H1 (cell line): Measurements from ENCODE around the gene RNF212B. TPM values are rescaled to one million over a fixed set of nuclear protein-coding genes. Genes with fewer than 3 reads are reported as not detected.

ENCODE experiments used
- CTCF ChIA-PET: fragments of 300-600 bp; sonication (Branson Sonifier 250); formaldehyde crosslinking; loops from one replicate; lab custom pipeline; 2021; ENCODE audit not compliant: partially characterized antibody; lab: Charles Lee
- POLR2A ChIA-PET: fragments of 300-600 bp; sonication (Branson Sonifier 250); formaldehyde crosslinking; loops from one replicate; lab custom pipeline; 2021; ENCODE audit warnings: inconsistent platforms; ENCODE audit not compliant: partially characterized antibody; lab: Charles Lee
- DNase-seq, 2 experiments: peaks; one replicate each; pipeline versions ENCODE4 v3.0.0 to v3.0.0-alpha.2; 2010 to 2022; ENCODE audit warnings: low spot score in 2 of 2, low read depth in 1 of 2, mixed read lengths in 1 of 2
- FAIRE-seq: peaks from 2 replicates; lab custom pipeline; 2011; peaks lifted over from hg19 to GRCh38; lab: Jason Lieb, UNC
- H2AFZ ChIP-seq: 2 replicates; pipeline ENCODE4 v1.8.1; 2012; ENCODE audit warnings: low read length, inconsistent platforms
- H2AK5ac ChIP-seq: 2 replicates; pipeline ENCODE4 v1.6.1; 2013; ENCODE audit warnings: low read depth, low read length
- H2BK120ac ChIP-seq: replicated peaks from 2 replicates; pipeline ENCODE3; 2013; ENCODE audit warnings: low read depth, low read length, inconsistent platforms
- H2BK12ac ChIP-seq: 2 replicates; pipeline ENCODE4 v1.6.1; 2013; ENCODE audit warnings: low read depth, low read length
- H2BK15ac ChIP-seq: 2 replicates; pipeline ENCODE4 v1.6.1; 2013; ENCODE audit warnings: low read length
- H2BK20ac ChIP-seq: 2 replicates; pipeline ENCODE4 v1.6.1; 2013; ENCODE audit warnings: low read length
- H2BK5ac ChIP-seq: 2 replicates; pipeline ENCODE4 v1.6.1; 2013; ENCODE audit warnings: low read depth, low read length
- H3K14ac ChIP-seq: 2 replicates; pipeline ENCODE4 v1.6.1; 2013; ENCODE audit warnings: inconsistent platforms; ENCODE audit not compliant: insufficient read length
- H3K18ac ChIP-seq: 2 replicates; pipeline ENCODE4 v1.6.1; 2013; ENCODE audit warnings: low read length; ENCODE audit errors: extremely low read depth
- H3K23ac ChIP-seq: 2 replicates; pipeline ENCODE4 v1.6.1; 2013; ENCODE audit warnings: inconsistent platforms; ENCODE audit not compliant: insufficient read length
- H3K23me2 ChIP-seq: 2 replicates; pipeline ENCODE4 v1.6.1; 2013; ENCODE audit warnings: low read depth, low read length
- H3K27ac ChIP-seq: 2 replicates; pipeline ENCODE4 v1.6.1; 2011; ENCODE audit warnings: low read depth, low read length, inconsistent platforms
- H3K27me3 ChIP-seq, 4 experiments: replicated peaks in 1 of 4; 1 replicate in 1 of 4; 2 replicates in 3 of 4; pipeline versions ENCODE4 v1.6.1 to v1.8.1; 2011 to 2013; ENCODE audit warnings: low read length in 3 of 4, mild to moderate bottlenecking in 3 of 4, inconsistent platforms in 2 of 4, mixed read lengths in 2 of 4, moderate library complexity in 1 of 4; ENCODE audit not compliant: control insufficient read depth in 3 of 4, insufficient read depth in 3 of 4; ENCODE audit errors: extremely low read depth in 1 of 4
- H3K36me3 ChIP-seq, 4 experiments: 2 replicates each; pipeline versions ENCODE4 v1.6.1 to v1.8.1; 2011 to 2013; ENCODE audit warnings: mild to moderate bottlenecking in 4 of 4, low read length in 3 of 4, moderate library complexity in 2 of 4, control low read depth in 1 of 4, inconsistent platforms in 1 of 4; ENCODE audit not compliant: insufficient read depth in 4 of 4, control insufficient read depth in 2 of 4
- H3K4ac ChIP-seq: replicated peaks from 2 replicates; pipeline ENCODE3; 2013; ENCODE audit warnings: low read length, low read depth, mixed read lengths, inconsistent platforms; ENCODE audit not compliant: insufficient read length
- H3K4me1 ChIP-seq, 4 experiments: replicated peaks in 1 of 4; 1 replicate in 1 of 4; 2 replicates in 3 of 4; pipeline versions ENCODE4 v1.6.1 to v1.8.1; 2011 to 2013; ENCODE audit warnings: low read length in 3 of 4, inconsistent platforms in 2 of 4, mixed read lengths in 1 of 4; ENCODE audit not compliant: insufficient read depth in 4 of 4, control insufficient read depth in 3 of 4
- H3K4me2 ChIP-seq, 2 experiments: 2 replicates each; pipeline versions ENCODE4 v1.6.1 to v1.8.1; 2011 to 2013; ENCODE audit warnings: low read depth in 2 of 2, low read length in 2 of 2, control low read depth in 1 of 2, inconsistent platforms in 1 of 2, mild to moderate bottlenecking in 1 of 2; ENCODE audit not compliant: insufficient read depth in 1 of 2
- H3K4me3 ChIP-seq, 4 experiments: fragments of 200-600, 300-600 bp in 1 of 4; sonication (generic), shearing (Covaris generic), sonication (Bioruptor Twin) in 1 of 4; 2 replicates each; pipeline versions ENCODE4 v1.5.1 to v1.8.1; 2011 to 2016; ENCODE audit warnings: low read length in 4 of 4, low read depth in 3 of 4, control low read depth in 2 of 4, inconsistent platforms in 2 of 4, mild to moderate bottlenecking in 2 of 4, mixed read lengths in 1 of 4, moderate library complexity in 1 of 4; ENCODE audit not compliant: insufficient read depth in 2 of 4; ENCODE audit errors: extremely low read depth in 1 of 4
- H3K56ac ChIP-seq: replicated peaks from 2 replicates; pipeline ENCODE3; 2013; ENCODE audit warnings: low read depth, mild to moderate bottlenecking, mixed read lengths, low read length, inconsistent platforms; ENCODE audit not compliant: insufficient read length
- H3K79me1 ChIP-seq: 2 replicates; pipeline ENCODE4 v1.6.1; 2013; ENCODE audit warnings: low read depth, low read length, control low read depth
- H3K79me2 ChIP-seq, 2 experiments: 2 replicates each; pipeline versions ENCODE4 v1.6.1 to v1.8.1; 2012 to 2013; ENCODE audit warnings: low read length in 2 of 2, mild to moderate bottlenecking in 2 of 2, inconsistent platforms in 1 of 2; ENCODE audit not compliant: insufficient read depth in 2 of 2, control insufficient read depth in 1 of 2
- H3K9ac ChIP-seq, 4 experiments: replicated peaks in 1 of 4; 1 replicate in 1 of 4; 2 replicates in 3 of 4; pipeline versions ENCODE4 v1.6.1 to v1.8.1; 2011 to 2013; ENCODE audit warnings: low read depth in 3 of 4, low read length in 3 of 4, control low read depth in 2 of 4, mild to moderate bottlenecking in 2 of 4, moderate library complexity in 2 of 4, inconsistent platforms in 1 of 4; ENCODE audit errors: extremely low read depth in 1 of 4
- H3K9me3 ChIP-seq, 2 experiments: 2 replicates each; pipeline versions ENCODE4 v1.6.1 to v1.8.1; 2012 to 2013; ENCODE audit warnings: mild to moderate bottlenecking in 2 of 2, moderate library complexity in 2 of 2, control low read depth in 1 of 2, inconsistent platforms in 1 of 2, low read depth in 1 of 2, low read length in 1 of 2, mixed read lengths in 1 of 2; ENCODE audit not compliant: insufficient read depth in 2 of 2
- H4K20me1 ChIP-seq, 2 experiments: replicated peaks in 1 of 2; 2 replicates each; pipeline versions ENCODE3 to v1.8.1; 2011 to 2013; ENCODE audit warnings: inconsistent platforms in 2 of 2, low read length in 2 of 2, mild to moderate bottlenecking in 1 of 2; ENCODE audit not compliant: insufficient read depth in 2 of 2, control insufficient read depth in 1 of 2
- H4K5ac ChIP-seq: 2 replicates; pipeline ENCODE4 v1.6.1; 2013; ENCODE audit warnings: low read length, low read depth, mixed read lengths, inconsistent platforms; ENCODE audit not compliant: insufficient read length
- H4K8ac ChIP-seq: 2 replicates; pipeline ENCODE4 v1.8.0; 2013; ENCODE audit warnings: mild to moderate bottlenecking, moderate library complexity, low read length, inconsistent platforms; ENCODE audit not compliant: insufficient read depth; ENCODE audit errors: extremely low read depth
- H4K91ac ChIP-seq: replicated peaks from 2 replicates; pipeline ENCODE3; 2013; ENCODE audit warnings: low read length, mixed read lengths, inconsistent platforms; ENCODE audit not compliant: insufficient read length
- ASH2L ChIP-seq: fragments of 200-600, 300-600 bp; sonication (generic); IDR thresholded peaks from one replicate; pipeline ENCODE4 v1.7.1; 2017; ENCODE audit warnings: low read length
- CHD2 ChIP-seq: IDR thresholded peaks from 2 replicates; pipeline ENCODE4 v1.6.1; 2012; ENCODE audit warnings: low read length, improper control_type of control experiment
- CTBP2 ChIP-seq: IDR thresholded peaks from 2 replicates; pipeline ENCODE4 v1.7.0; 2011; ENCODE audit warnings: borderline replicate concordance, mild to moderate bottlenecking, moderate library complexity, mixed read lengths, low read length; ENCODE audit not compliant: insufficient read depth, insufficient read length
- HDAC6 ChIP-seq: IDR thresholded peaks from one replicate; pipeline ENCODE4 v1.7.1; 2012; ENCODE audit warnings: low read depth, mild to moderate bottlenecking, inconsistent platforms, low read length, moderate library complexity
- RNF2 ChIP-seq: fragments of 200-900, 300-1000 bp; sonication (generic); IDR thresholded peaks from 2 replicates; pipeline ENCODE4 v1.7.1; 2016; ENCODE audit warnings: borderline replicate concordance, low read depth, mild to moderate bottlenecking, antibody characterized with exemption, low read length; ENCODE audit not compliant: poor library complexity, severe bottlenecking; ENCODE audit errors: missing control alignments
- SIX5 ChIP-seq: IDR thresholded peaks from 2 replicates; pipeline ENCODE4 v1.6.1; 2011; ENCODE audit warnings: mild to moderate bottlenecking, low read depth, low read length
- SP1 ChIP-seq: IDR thresholded peaks from 2 replicates; pipeline ENCODE4 v1.6.1; 2011; ENCODE audit warnings: low read depth, low read length
- USF2 ChIP-seq: IDR thresholded peaks from 2 replicates; pipeline ENCODE4 v1.6.1; 2011; ENCODE audit warnings: low read length, improper control_type of control experiment
- WGBS, 2 experiments: shearing (Covaris generic) in 1 of 2; methylation state at CpG; one replicate each; pipeline versions ENCODE4 v1.1.6 to v1.1.7; 2013 to 2015; ENCODE audit warnings: low lambda C conversion rate in 2 of 2, mixed read lengths in 2 of 2, inconsistent platforms in 1 of 2, low coverage in 1 of 2, missing lambda C conversion rate in 1 of 2; ENCODE audit not compliant: insufficient replicate concordance in 2 of 2, insufficient coverage in 1 of 2, insufficient read length in 1 of 2; ENCODE audit errors: extremely low coverage in 1 of 2, missing lambda C conversion rate in 1 of 2; 5-methylcytosine and 5-hydroxymethylcytosine counted together
- polyA plus RNA-seq, 7 experiments: library from polyadenylated mRNA; depleted of rRNA in 3 of 7; stranded (reverse) in 5 of 7; unstranded in 2 of 7; fragments of >200 nt in 5 of 7; fragments of 200-250 nt in 2 of 7; gene quantifications; 1 replicate in 5 of 7; 2 replicates in 1 of 7; 4 replicates in 1 of 7; pipeline versions ENCODE4 v1.2.1 to v1.2.3, GENCODE V29; 2011 to 2013; ENCODE audit warnings: missing spikeins in 2 of 7, mixed read lengths in 2 of 7
- total RNA-seq: library from RNA; stranded (reverse); fragmentation: NEBNext Ultra II Directional; extraction: Animal tissue kit (Norgen Biotek cat#: 25700); gene quantifications from 2 replicates; pipeline ENCODE4 v1.2.1, GENCODE V29; 2021
- TF ChIP-seq, protein P1 (sequence below): IDR thresholded peaks from 2 replicates; pipeline ENCODE4 v1.6.1; 2012; ENCODE audit warnings: inconsistent platforms

RNF212B gene
- total and polyA plus RNA-seq, 2 of the 8 experiments (the other 6 are each of a cell fraction or from before 2014, with no cell fraction given): 0.95 to 1.2 TPM

- Histone ChIP-seq H3K14ac (no peak overlapping the region), H3K4me2 (peak overlapping the region; percentile 75 to 81; a peak in 3 of 4 replicates), H3K79me2 (peaks cover 0 to 2% of the 10 kb centered on the region in 2 experiments; a peak in 1 of 4 replicates), H2BK5ac (no peak overlapping the region), H3K18ac (no peak overlapping the region), H3K27ac (no peak overlapping the region), H3K23me2 (peaks cover 5% of the 10 kb centered on the region; the same call in 1 of the 2 replicates), H2AFZ (no peak overlapping the region), H2BK15ac (no peak overlapping the region), H3K79me1 (peaks cover 2% of the 10 kb centered on the region; the same call in 1 of the 2 replicates), H4K91ac (no peak overlapping the region), H3K9ac (no peak overlapping the region; a peak in 1 of 7 replicates), H2BK20ac (no peak overlapping the region), H2BK12ac (no peak overlapping the region), H2AK5ac (no peak overlapping the region), H3K4me3 (peak overlapping the region; percentile 57 to 90 (median 83); a peak in 5 of 8 replicates), H3K36me3 (peaks cover 0 to 5% (median 1%) of the 10 kb centered on the region in 4 experiments; a peak in 4 of 8 replicates), H3K56ac (no peak overlapping the region), H2BK120ac (no peak overlapping the region), H3K23ac (no peak overlapping the region), H4K8ac (no peak overlapping the region), H3K4me1 (no peaks in the 10 kb centered on the region; a peak in 1 of 7 replicates), H3K9me3 (no peaks in the 10 kb centered on the region), H3K27me3 (peaks cover 0 to 12% (median 5%) of the 10 kb centered on the region in 4 experiments; a peak in 4 of 7 replicates), H3K4ac (no peak overlapping the region), H4K5ac (no peak overlapping the region), H4K20me1 (peaks cover 0 to 5% of the 10 kb centered on the region in 2 experiments)
- WGBS, 2 experiments: 91% methylated on average over 22 of the region's 22 CpGs; no CpG with 5 or more reads in 1 of the 2 experiments
- FAIRE-seq: no peak
- ChIA-PET CTCF (interaction anchor here (0.9 to 5.7 kb wide), 10 partner anchors 11 to 187 kb away, joined by 3 to 40 read pairs (median 7); partner anchors contain the start of genes CMTM5 and PABPN1), POLR2A (interaction anchor here (1.0 to 4.8 kb wide), 8 partner anchors 10 to 166 kb away, joined by 3 to 48 read pairs (median 4); partner anchors contain the start of genes PABPN1 and RNF212B)
- no peak for DNase-seq
- no peak for TF ChIP-seq RNF2
- no peak for TF ChIP-seq CHD2
- no peak for TF ChIP-seq USF2
- TF ChIP-seq, protein P1, sequence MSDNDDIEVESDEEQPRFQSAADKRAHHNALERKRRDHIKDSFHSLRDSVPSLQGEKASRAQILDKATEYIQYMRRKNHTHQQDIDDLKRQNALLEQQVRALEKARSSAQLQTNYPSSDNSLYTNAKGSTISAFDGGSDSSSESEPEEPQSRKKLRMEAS: no peak
- TF ChIP-seq SIX5: no peak
- no peak for TF ChIP-seq HDAC6
- TF ChIP-seq CTBP2: no peak
- no peak for TF ChIP-seq SP1
- TF ChIP-seq ASH2L: no peak
Measured at GRCh38 chr14:23307687-23308644, 70.2 kb downstream of the RNF212B start.
